Measurements from ENCODE around the gene MGAT2. TPM values are rescaled to one million over a fixed set of nuclear protein-coding genes. Genes with fewer than 3 reads are reported as not detected.

The MGAT2 gene
- total RNA-seq, 4 donors from 2014 or later, result 18.5 to 26.4 (median 25.4) TPM

GRCh38 chr14:49583629-49584028 is 37.0 kb upstream of the MGAT2 start:
- no peak for TF ChIP-seq CTCF (IDR thresholded peaks at IDR 0.05; ENCODE audit: low read depth)

- TF ChIP-seq CTCF (IDR thresholded peaks at IDR 0.05; ENCODE audit: low read depth), result no peak
Measured at GRCh38 chr14:49584058-49584457, 36.5 kb upstream of the MGAT2 start.

- no peak for TF ChIP-seq CTCF (IDR thresholded peaks at IDR 0.05; ENCODE audit: low read depth)
Measured at GRCh38 chr14:49585803-49586672, 34.6 kb upstream of the MGAT2 start, which contains the start of gene RPS29. TSS of gene RPS29 (minus strand) at chr14:49586380. CDS start at chr14:49586346, 34 bp downstream.

GRCh38 chr14:49586673-49587460 is 33.7 kb upstream of the MGAT2 start:
- no peak for TF ChIP-seq CTCF (IDR thresholded peaks at IDR 0.05; ENCODE audit: low read depth)

GRCh38 chr14:49589387-49589786 is 31.2 kb upstream of the MGAT2 start:
- TF ChIP-seq CTCF (IDR thresholded peaks at IDR 0.05; ENCODE audit: low read depth), result no peak

GRCh38 chr14:49593016-49593415 is 27.6 kb upstream of the MGAT2 start:
- no peak for TF ChIP-seq CTCF (IDR thresholded peaks at IDR 0.05; ENCODE audit: low read depth)

Data from subcutaneous adipose tissue (tissue), 4 donors.